Small intestine (tissue), 7 donors: ENCODE data around the gene KLHL29. TPM values are rescaled to one million over a fixed set of nuclear protein-coding genes. Genes with fewer than 3 reads are reported as not detected.

ENCODE experiments used
- DNase-seq, 2 donors: peaks; one replicate each; pipeline versions ENCODE4 v3.0.0 to v3.0.0-alpha.2; 2013
- FAIRE-seq: peaks from 2 replicates; lab custom pipeline; 2012; peaks lifted over from hg19 to GRCh38; lab: Jason Lieb, UNC
- H3K27ac ChIP-seq, 3 donors: one replicate each; pipeline ENCODE4 v1.5.1; 2013; ENCODE audit warnings: low read length in 2 of 3, mild to moderate bottlenecking in 2 of 3, control low read depth in 1 of 3, inconsistent platforms in 1 of 3, low read depth in 1 of 3, moderate library complexity in 1 of 3
- H3K27me3 ChIP-seq, 3 donors: one replicate each; pipeline ENCODE4 v1.6.1; 2013; ENCODE audit warnings: low read length in 3 of 3, inconsistent platforms in 1 of 3; ENCODE audit not compliant: control insufficient read depth in 3 of 3, insufficient read depth in 3 of 3
- H3K36me3 ChIP-seq, 3 donors: one replicate each; pipeline ENCODE4 v1.6.1; 2013; ENCODE audit warnings: low read length in 3 of 3, inconsistent platforms in 1 of 3, low read depth in 1 of 3, mild to moderate bottlenecking in 1 of 3, moderate library complexity in 1 of 3; ENCODE audit not compliant: control insufficient read depth in 3 of 3, insufficient read depth in 2 of 3
- H3K4me1 ChIP-seq, 3 donors: one replicate each; pipeline ENCODE4 v1.6.1; 2013; ENCODE audit warnings: low read length in 2 of 3, inconsistent platforms in 1 of 3, low read depth in 1 of 3, mild to moderate bottlenecking in 1 of 3, moderate library complexity in 1 of 3; ENCODE audit not compliant: control insufficient read depth in 3 of 3, insufficient read depth in 2 of 3
- H3K4me3 ChIP-seq, 3 donors: one replicate each; pipeline ENCODE4 v1.5.1; 2013; ENCODE audit warnings: low read length in 3 of 3, control low read depth in 1 of 3, inconsistent platforms in 1 of 3, low read depth in 1 of 3, mild to moderate bottlenecking in 1 of 3, moderate library complexity in 1 of 3
- H3K9me3 ChIP-seq, 2 donors: one replicate each; pipeline ENCODE4 v1.6.1; 2013; ENCODE audit warnings: low read depth in 1 of 2, low read length in 1 of 2; ENCODE audit not compliant: control insufficient read depth in 2 of 2, insufficient read depth in 1 of 2
- WGBS, 3 donors: extraction: QIAGEN DNeasy Blood & Tissue Kit; methylation state at CpG; one replicate each; pipeline ENCODE4 v1.1.7; 2013; 5-methylcytosine and 5-hydroxymethylcytosine counted together
- polyA plus RNA-seq, 4 donors: library from polyadenylated mRNA; stranded (reverse) in 3 of 4; unstranded in 1 of 4; fragments of 200-250 nt in 3 of 4; fragments of 120-200 nt in 1 of 4; gene quantifications; one replicate each; pipeline versions ENCODE4 v1.2.1 to v1.2.3, GENCODE V29; 2013
- donor health status: healthy with polysubstance abuse.
- donor health status: control.
- donor health status: control.
- donor health status: Bipolar disorder and iron deficiency.
- donor health status: healthy.

KLHL29 gene
- polyA plus RNA-seq, 4 donors = 0.22 to 2.7 (median 1.4) TPM

DNA sequence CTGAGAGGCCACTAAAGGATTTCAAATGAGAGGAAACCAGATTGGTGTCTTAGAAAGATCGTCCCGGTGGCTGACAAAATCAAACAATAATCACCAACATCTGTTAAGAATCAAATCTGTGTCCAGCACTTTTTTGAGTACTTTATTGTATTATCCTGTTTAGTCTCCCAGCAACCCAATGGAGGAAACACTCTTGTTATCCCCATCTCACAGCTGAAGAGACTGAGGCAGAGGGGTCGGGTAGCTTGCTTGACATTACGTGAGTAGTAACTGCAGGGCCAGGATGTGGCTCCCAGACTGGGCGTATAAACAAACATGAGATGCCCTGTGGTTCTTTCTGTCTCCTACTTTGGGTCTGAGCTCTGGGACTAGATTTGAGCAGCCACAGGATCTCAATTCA lies 76.0 kb downstream of the KLHL29 start:
- Histone ChIP-seq H3K36me3 (no peaks in the 10 kb centered on the region), H3K27me3 (no peaks in the 10 kb centered on the region), H3K4me1 (no peaks in the 10 kb centered on the region), H3K27ac (no peak overlapping the region), H3K4me3 (no peak overlapping the region), H3K9me3 (no peaks in the 10 kb centered on the region)
- no peak for DNase-seq
- WGBS, 3 donors = 76 to 80% (median 79%) methylated on average over 5 of the region's 5 CpGs
- no peak for FAIRE-seq

DNA sequence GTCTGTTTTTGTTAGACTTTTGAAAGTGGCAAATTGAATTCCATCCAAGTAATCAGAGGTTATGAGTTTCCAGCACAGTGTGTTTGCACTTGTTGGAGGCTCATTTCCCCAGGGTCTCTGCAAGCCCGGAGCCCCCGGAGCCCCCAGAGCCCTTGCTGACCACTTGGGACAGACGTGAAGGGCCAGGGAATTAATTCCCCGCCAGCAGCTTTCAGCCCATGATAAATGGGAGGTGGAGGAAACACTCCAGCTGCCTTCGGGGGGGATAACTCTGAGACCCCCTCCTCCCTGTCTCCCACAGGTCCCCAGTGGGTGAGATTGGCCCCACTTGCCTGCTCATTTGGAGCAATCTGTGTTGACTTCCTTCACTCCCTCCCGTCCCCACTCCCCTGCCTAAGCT lies 79.2 kb downstream of the KLHL29 start:
- FAIRE-seq (no peak), DNase-seq (no peak)
- H3K27ac ChIP-seq = no peak overlapping the region
- no peaks in the 10 kb centered on the region for H3K4me1 ChIP-seq
- H3K36me3 ChIP-seq = no peaks in the 10 kb centered on the region
- H3K9me3 ChIP-seq = no peaks in the 10 kb centered on the region
- H3K4me3 ChIP-seq = no peak overlapping the region
- H3K27me3 ChIP-seq = peaks cover 0 to 3% (median 0%) of the 10 kb centered on the region in 3 donors
- WGBS, 3 donors = 54 to 59% (median 56%) methylated on average over 6 of the region's 6 CpGs

DNA sequence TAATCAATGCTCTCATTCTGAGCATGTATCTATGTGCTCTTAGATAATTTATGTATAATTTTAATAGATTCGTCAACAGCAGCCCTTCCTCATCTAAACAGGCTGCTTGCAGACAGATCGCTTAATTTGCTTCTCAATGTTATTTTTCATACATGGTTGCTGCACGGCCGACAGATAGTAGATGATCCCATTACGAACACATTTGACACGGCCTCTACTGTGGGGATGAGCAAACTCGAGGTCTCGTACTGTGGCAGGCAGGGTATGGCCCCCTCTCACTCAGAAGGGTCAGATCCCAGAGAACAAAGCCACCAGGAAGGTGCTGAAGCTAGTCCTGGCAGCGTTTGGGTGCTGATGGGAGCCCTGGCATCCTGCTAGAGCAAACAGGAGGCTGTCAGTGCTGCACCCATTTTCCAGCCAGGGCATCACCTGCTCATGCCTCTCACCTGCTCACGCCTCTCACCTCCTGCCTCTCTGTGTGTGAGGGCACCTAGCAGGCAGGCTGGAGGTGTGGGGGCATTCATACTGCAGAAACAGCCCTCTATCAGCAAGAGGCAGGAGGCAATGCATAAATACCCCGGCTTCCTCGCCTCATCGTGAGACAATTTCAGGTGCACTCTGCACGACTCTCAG lies 80.0 kb downstream of the KLHL29 start:
- H3K27me3 ChIP-seq = peaks cover 0 to 3% (median 2%) of the 10 kb centered on the region in 3 donors
- H3K9me3 ChIP-seq = no peaks in the 10 kb centered on the region
- DNase-seq (no peak), FAIRE-seq (no peak)
- WGBS, 3 donors = 72 to 82% (median 74%) methylated on average over 14 of the region's 14 CpGs
- H3K4me3 ChIP-seq = no peak overlapping the region
- H3K36me3 ChIP-seq = no peaks in the 10 kb centered on the region
- H3K27ac ChIP-seq = no peak overlapping the region
- H3K4me1 ChIP-seq = no peaks in the 10 kb centered on the region

DNA sequence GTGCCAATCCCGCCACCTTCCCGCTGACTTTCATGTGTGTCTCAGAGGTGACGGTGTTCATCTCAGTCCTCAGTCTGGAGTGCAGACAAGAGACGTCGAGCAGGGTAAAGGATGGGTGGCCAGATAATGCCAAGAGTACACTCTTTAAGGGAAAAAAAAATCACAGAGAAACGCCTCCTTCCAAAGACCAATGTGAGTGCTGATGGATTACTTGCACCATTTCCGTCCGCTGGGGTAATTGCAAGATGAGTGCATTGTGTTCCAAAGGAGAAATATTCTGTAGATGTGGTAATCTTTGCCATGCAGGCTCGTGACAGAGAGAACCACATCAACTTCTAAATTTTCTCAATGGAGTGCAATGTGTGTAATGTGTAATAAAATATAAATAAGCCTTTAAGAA lies 81.0 kb downstream of the KLHL29 start:
- Histone ChIP-seq H3K9me3 (no peaks in the 10 kb centered on the region), H3K27me3 (peaks cover 0 to 3% (median 2%) of the 10 kb centered on the region in 3 donors), H3K36me3 (no peaks in the 10 kb centered on the region), H3K4me1 (no peaks in the 10 kb centered on the region), H3K27ac (no peak overlapping the region), H3K4me3 (no peak overlapping the region)
- no peak for DNase-seq
- WGBS, 3 donors = 51 to 69% (median 66%) methylated on average over 9 of the region's 9 CpGs
- FAIRE-seq = no peak

DNA sequence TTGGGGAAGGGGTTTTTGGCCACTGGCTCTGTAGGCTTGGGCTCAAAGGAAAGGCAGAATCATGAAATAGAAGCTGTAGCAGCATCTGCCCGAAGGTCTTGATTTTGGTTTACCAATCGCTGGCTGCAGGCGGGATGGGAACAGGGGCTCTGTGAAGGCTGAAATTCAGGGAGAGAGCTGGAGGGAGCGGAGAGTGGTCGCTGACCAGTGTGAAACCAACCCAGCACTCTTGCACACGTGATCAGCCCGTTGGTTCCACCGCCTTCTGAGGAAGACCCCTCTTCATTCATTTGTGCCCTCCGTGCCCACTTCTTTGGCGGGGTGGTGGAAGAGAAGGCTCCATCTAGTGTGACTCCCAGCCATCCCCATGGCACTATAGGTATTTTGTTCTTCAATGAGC lies 82.6 kb downstream of the KLHL29 start:
- no peaks in the 10 kb centered on the region for H3K9me3 ChIP-seq
- no peak overlapping the region for H3K4me3 ChIP-seq
- no peak overlapping the region for H3K27ac ChIP-seq
- peaks cover 0 to 3% (median 2%) of the 10 kb centered on the region in 3 donors for H3K27me3 ChIP-seq
- no peaks in the 10 kb centered on the region for H3K4me1 ChIP-seq
- 89 to 95% (median 91%) methylated on average over 10 of the region's 10 CpGs for WGBS, 3 donors
- DNase-seq (no peak), FAIRE-seq (no peak)
- H3K36me3 ChIP-seq = no peaks in the 10 kb centered on the region

DNA sequence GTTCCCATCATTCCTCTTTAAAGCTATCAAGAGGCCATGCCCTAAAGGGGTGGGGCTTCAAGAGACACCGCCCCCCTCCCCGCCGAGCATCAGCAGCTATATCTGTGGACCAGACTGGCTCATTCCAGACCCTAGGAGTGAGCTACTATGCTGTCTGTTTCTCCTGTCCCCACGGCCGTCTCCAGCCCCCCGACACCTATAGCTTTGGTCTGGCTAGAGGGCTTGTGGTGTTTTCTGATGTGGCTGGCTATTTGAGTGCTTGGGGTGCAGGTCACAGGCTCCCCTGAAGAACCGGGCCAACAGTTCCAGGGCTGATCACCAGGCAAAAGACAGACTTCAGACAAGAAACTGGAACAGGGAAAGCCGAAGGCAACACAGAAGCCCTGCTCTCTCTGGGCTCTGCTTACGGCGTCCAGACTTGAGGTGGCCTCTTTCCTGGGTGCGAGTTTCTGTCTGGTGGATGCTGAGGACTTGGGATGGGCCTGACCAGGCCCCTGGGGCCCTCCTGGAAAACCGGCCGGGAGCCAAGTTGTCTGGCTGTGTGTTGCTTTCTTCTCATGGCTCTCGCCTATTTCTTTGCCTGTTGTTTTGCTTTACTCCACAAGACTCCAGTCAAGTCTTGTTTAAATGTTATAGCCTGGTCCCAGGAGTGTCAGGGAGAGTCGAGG lies 83.6 kb downstream of the KLHL29 start:
- WGBS, 3 donors = 74 to 78% (median 76%) methylated on average over 15 of the region's 15 CpGs
- H3K27me3 ChIP-seq = peaks cover 0 to 3% (median 2%) of the 10 kb centered on the region in 3 donors
- H3K4me1 ChIP-seq = no peaks in the 10 kb centered on the region
- no peak for FAIRE-seq
- no peak overlapping the region for H3K4me3 ChIP-seq
- H3K27ac ChIP-seq = no peak overlapping the region
- no peak for DNase-seq
- no peaks in the 10 kb centered on the region for H3K36me3 ChIP-seq
- H3K9me3 ChIP-seq = no peaks in the 10 kb centered on the region

DNA sequence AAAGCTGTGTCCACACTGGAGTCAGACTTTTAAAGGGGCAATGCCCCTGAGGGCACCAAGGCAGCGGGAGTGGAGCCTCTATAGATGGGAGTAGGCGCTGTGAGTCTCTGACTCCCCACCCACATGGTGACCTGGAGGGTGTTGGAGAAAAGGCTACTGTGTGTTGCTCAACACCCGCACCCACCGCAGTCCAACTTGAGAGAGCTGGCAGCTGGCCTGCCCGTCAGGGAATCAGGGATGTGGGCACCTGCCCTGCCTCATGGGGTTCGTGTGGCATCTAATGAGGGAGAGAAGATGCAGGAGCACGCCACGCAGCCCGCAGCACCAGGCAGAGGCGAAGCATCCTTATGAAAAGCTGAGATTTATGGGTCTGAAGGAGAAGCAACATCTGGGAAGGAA lies 84.2 kb downstream of the KLHL29 start:
- FAIRE-seq (no peak), DNase-seq (no peak)
- H3K27ac ChIP-seq = no peak overlapping the region
- no peaks in the 10 kb centered on the region for H3K36me3 ChIP-seq
- WGBS, 3 donors = 79 to 91% (median 84%) methylated on average over 10 of the region's 10 CpGs
- no peaks in the 10 kb centered on the region for H3K4me1 ChIP-seq
- H3K9me3 ChIP-seq = no peaks in the 10 kb centered on the region
- H3K4me3 ChIP-seq = no peak overlapping the region
- peaks cover 0 to 3% (median 2%) of the 10 kb centered on the region in 3 donors for H3K27me3 ChIP-seq

DNA sequence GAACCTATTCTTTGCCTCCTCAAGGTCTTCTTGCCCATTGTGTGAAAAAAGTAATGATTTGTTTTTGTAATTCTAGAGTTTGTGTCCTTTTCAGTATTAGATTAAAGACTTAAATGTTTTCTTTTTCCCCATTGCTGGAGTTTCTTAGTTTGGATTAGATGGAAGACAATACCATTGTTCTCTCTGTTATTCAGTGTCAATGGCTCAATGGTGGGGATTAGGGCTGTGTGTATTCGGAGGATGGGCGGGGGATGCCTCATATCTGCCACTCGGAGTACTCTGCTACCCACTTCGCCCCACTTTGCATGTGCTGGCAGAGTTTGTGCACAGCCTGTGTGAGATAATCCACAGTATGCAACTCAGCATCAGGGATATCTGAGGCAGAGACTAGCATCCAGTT lies 90.1 kb downstream of the KLHL29 start:
- Histone ChIP-seq H3K36me3 (peaks cover 0 to 4% (median 0%) of the 10 kb centered on the region in 3 donors), H3K4me3 (no peak overlapping the region), H3K27me3 (no peaks in the 10 kb centered on the region), H3K27ac (no peak overlapping the region), H3K4me1 (no peaks in the 10 kb centered on the region), H3K9me3 (no peaks in the 10 kb centered on the region)
- 56 to 63% (median 62%) methylated on average over 4 of the region's 4 CpGs for WGBS, 3 donors
- FAIRE-seq (no peak), DNase-seq (no peak)
